Measurements from ENCODE around the gene BLCAP. TPM values are rescaled to one million over a fixed set of nuclear protein-coding genes. Genes with fewer than 3 reads are reported as not detected.

BLCAP gene
- total and polyA plus RNA-seq, 2 of the 4 experiments (the other 2 are of a cell fraction) = 17.7 to 67.3 TPM

DNA sequence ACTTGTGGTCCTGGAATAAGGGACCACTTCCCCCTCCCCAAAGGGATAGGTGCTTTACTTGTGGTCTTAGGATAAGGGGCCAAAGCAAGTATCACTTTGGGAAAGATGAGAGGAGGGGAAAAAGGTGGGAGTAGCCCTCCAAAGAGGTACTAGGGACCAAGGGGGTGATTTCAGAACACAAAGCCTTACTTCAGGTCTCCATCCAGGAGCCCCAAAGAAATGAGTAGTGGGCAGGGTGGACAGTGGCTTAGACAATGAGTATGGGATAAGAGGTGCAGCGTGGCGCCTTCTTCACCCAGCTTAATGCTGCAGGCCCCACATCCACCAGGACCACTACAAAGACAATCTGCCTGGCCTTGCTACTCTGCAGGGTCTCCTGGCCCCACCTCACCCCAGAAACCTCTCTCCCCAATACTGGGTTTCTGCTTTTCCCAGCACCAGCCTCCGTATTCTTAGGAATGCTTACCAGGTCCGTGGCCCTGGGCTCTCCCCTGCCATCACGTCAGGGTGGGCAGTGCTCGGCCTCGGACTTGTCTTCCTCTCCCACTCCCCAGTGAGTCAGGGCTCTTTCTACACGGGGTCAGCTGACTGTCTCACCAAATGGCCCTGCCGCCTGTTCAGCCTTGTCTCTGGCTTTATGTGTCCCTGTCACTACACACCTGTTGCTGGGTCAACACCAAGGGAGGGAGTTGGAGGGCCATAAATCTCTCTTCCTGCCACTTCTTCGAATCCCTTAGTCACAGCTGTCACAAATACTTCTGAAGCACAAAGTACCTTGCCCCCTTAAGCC lies 3.6 kb downstream of the BLCAP start (continued):
- no peak for TF ChIP-seq RFX5 (IDR thresholded peaks at IDR 0.05; ENCODE audit: low read depth, low read length)

DNA sequence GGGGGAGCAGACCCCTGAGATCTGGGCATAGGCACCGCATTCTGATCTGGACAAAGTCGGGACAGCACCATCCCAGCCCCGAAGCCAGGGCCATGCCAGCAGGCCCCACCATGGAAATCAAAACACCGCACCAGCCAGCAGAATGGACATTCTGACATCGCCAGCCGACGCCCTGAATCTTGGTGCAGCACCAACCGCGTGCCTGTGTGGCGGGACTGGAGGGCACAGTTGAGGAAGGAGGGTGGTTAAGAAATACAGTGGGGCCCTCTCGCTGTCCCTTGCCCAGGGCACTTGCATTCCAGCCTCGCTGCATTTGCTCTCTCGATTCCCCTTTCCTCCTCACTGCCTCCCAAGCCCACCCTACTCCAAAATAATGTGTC lies 4.7 kb downstream of the BLCAP start:
- Histone ChIP-seq H3K56ac (ENCODE audit: extremely low read depth, insufficient read depth, low read length) (no peak overlapping the region), H3K9ac (ENCODE audit: low read depth, low read length) (no peak overlapping the region), H3K79me1 (ENCODE audit: low read depth in 1 of 2, low read length in 2 of 2) (peaks cover 39 to 83% of the 10 kb centered on the region in 2 experiments), H4K91ac (ENCODE audit: insufficient read depth, low read depth, low read length) (no peak overlapping the region), H4K20me1 (ENCODE audit: insufficient read depth, low read length) (peaks cover 82% of the 10 kb centered on the region), H3K4me1 (ENCODE audit: control insufficient read depth, insufficient read depth, low read length) (peaks cover 23% of the 10 kb centered on the region), H4K5ac (ENCODE audit: low read depth, low read length) (no peak overlapping the region), H2AK9ac (replicated peaks; ENCODE audit: low read depth, low read length, poor library complexity) (no peak overlapping the region), H3K23ac (ENCODE audit: low read depth, low read length) (no peak overlapping the region), H3K4me3 (ENCODE audit: insufficient read depth, low read depth, low read length) (no peak overlapping the region), H2BK15ac (ENCODE audit: low read depth, low read length) (no peak overlapping the region), H2BK5ac (ENCODE audit: low read depth, low read length, poor library complexity, severe bottlenecking) (no peak overlapping the region), H3K18ac (ENCODE audit: low read depth, low read length) (no peak overlapping the region), H2AK5ac (ENCODE audit: low read depth, low read length) (no peak overlapping the region), H3K36me3 (ENCODE audit: control insufficient read depth, insufficient read depth, low read length) (peaks cover 13% of the 10 kb centered on the region; the same call in 1 of the 2 replicates), H3K9me3 (ENCODE audit: control insufficient read depth, insufficient read depth, low read length) (no peaks in the 10 kb centered on the region), H3K9me1 (ENCODE audit: insufficient read depth, low read length) (peaks cover 26% of the 10 kb centered on the region), H2BK120ac (ENCODE audit: low read depth, low read length) (no peak overlapping the region), H2AFZ (replicated peaks; ENCODE audit: low read length, poor library complexity) (no peak overlapping the region), H3K27ac (ENCODE audit: insufficient read depth, low read length) (no peak overlapping the region), H3K27me3 (ENCODE audit: control insufficient read depth, insufficient read depth, low read length) (no peaks in the 10 kb centered on the region), H2BK20ac (ENCODE audit: low read depth, low read length) (no peak overlapping the region), H4K8ac (ENCODE audit: low read depth in 2 of 2, low read length in 2 of 2) (no peak overlapping the region), H3K4me2 (ENCODE audit: low read depth, low read length) (no peak overlapping the region), H3K14ac (replicated peaks; ENCODE audit: low read depth, low read length) (no peak overlapping the region), H3K4ac (ENCODE audit: low read depth, low read length) (no peak overlapping the region)
- ChIA-PET CTCF (no interaction called here), POLR2A (ENCODE audit: unreplicated experiment) (no interaction called here)
- intact Hi-C loops (cut with micrococcal nuclease) = no loop called here
- DNase-seq (no peak), ATAC-seq (ENCODE audit: low read depth) (no peak)
- dilution Hi-C loops (cut with HindIII; ENCODE audit: low sequenced_read_pairs, unreplicated experiment) = no loop called here
- 95% methylated on average over 3 of the region's 13 CpGs; no CpG with 5 or more reads in 1 of the 2 experiments for WGBS, 2 experiments (ENCODE audit: extremely low coverage in 2 of 2, insufficient read length in 1 of 2)
- in situ Hi-C loops (cut with MboI; ENCODE audit: low sequenced_read_pairs) = no loop called here
- BruUV-seq (replicated peaks) = no TSS peak
- TF ChIP-seq SMC3 (IDR thresholded peaks at IDR 0.05; ENCODE audit: low read depth, low read length) (no peak), BHLHE40 (IDR thresholded peaks at IDR 0.05; ENCODE audit: low read depth, low read length) (no peak), MAFK (IDR thresholded peaks at IDR 0.05; ENCODE audit: low read depth, low read length) (no peak), CEBPB (IDR thresholded peaks at IDR 0.05; ENCODE audit: low read depth, low read length) (no peak), MAZ (IDR thresholded peaks at IDR 0.05; ENCODE audit: borderline replicate concordance, low read depth, low read length) (no peak), RFX5 (IDR thresholded peaks at IDR 0.05; ENCODE audit: low read depth, low read length) (no peak), NFE2L2 (IDR thresholded peaks at IDR 0.05; ENCODE audit: low read depth, low read length) (no peak), RAD21 (IDR thresholded peaks at IDR 0.05; ENCODE audit: low read length) (no peak), FOS (IDR thresholded peaks at IDR 0.05; ENCODE audit: low read depth, low read length) (no peak), POLR2A (IDR thresholded peaks at IDR 0.05; ENCODE audit: low read depth, low read length) (no peak), CHD1 (IDR thresholded peaks at IDR 0.05; ENCODE audit: low read depth, low read length) (no peak)
- TF ChIP-seq, protein P1, sequence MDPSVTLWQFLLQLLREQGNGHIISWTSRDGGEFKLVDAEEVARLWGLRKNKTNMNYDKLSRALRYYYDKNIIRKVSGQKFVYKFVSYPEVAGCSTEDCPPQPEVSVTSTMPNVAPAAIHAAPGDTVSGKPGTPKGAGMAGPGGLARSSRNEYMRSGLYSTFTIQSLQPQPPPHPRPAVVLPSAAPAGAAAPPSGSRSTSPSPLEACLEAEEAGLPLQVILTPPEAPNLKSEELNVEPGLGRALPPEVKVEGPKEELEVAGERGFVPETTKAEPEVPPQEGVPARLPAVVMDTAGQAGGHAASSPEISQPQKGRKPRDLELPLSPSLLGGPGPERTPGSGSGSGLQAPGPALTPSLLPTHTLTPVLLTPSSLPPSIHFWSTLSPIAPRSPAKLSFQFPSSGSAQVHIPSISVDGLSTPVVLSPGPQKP (IDR thresholded peaks at IDR 0.05; ENCODE audit: borderline replicate concordance, low read depth, low read length) = no peak
- TF ChIP-seq, protein P2, sequence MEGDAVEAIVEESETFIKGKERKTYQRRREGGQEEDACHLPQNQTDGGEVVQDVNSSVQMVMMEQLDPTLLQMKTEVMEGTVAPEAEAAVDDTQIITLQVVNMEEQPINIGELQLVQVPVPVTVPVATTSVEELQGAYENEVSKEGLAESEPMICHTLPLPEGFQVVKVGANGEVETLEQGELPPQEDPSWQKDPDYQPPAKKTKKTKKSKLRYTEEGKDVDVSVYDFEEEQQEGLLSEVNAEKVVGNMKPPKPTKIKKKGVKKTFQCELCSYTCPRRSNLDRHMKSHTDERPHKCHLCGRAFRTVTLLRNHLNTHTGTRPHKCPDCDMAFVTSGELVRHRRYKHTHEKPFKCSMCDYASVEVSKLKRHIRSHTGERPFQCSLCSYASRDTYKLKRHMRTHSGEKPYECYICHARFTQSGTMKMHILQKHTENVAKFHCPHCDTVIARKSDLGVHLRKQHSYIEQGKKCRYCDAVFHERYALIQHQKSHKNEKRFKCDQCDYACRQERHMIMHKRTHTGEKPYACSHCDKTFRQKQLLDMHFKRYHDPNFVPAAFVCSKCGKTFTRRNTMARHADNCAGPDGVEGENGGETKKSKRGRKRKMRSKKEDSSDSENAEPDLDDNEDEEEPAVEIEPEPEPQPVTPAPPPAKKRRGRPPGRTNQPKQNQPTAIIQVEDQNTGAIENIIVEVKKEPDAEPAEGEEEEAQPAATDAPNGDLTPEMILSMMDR (conservative IDR thresholded peaks at IDR 0.05; ENCODE audit: low read depth, low read length) = no peak
- TF ChIP-seq, protein P3, sequence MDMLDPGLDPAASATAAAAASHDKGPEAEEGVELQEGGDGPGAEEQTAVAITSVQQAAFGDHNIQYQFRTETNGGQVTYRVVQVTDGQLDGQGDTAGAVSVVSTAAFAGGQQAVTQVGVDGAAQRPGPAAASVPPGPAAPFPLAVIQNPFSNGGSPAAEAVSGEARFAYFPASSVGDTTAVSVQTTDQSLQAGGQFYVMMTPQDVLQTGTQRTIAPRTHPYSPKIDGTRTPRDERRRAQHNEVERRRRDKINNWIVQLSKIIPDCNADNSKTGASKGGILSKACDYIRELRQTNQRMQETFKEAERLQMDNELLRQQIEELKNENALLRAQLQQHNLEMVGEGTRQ (IDR thresholded peaks at IDR 0.05; ENCODE audit: low read depth, low read length) = no peak
